ENCODE data around the gene TNFRSF8. TPM values are rescaled to one million over a fixed set of nuclear protein-coding genes. Genes with fewer than 3 reads are reported as not detected.
A peak's percentile ranks its signal among the peaks of the same experiment; 100 is the strongest.

Gene TNFRSF8
- total and polyA plus RNA-seq, 9 of the 15 experiments (the other 6 are each of a cell fraction or from before 2014, with no cell fraction given) = 3.5 to 38.4 (median 17.1) TPM

DNA sequence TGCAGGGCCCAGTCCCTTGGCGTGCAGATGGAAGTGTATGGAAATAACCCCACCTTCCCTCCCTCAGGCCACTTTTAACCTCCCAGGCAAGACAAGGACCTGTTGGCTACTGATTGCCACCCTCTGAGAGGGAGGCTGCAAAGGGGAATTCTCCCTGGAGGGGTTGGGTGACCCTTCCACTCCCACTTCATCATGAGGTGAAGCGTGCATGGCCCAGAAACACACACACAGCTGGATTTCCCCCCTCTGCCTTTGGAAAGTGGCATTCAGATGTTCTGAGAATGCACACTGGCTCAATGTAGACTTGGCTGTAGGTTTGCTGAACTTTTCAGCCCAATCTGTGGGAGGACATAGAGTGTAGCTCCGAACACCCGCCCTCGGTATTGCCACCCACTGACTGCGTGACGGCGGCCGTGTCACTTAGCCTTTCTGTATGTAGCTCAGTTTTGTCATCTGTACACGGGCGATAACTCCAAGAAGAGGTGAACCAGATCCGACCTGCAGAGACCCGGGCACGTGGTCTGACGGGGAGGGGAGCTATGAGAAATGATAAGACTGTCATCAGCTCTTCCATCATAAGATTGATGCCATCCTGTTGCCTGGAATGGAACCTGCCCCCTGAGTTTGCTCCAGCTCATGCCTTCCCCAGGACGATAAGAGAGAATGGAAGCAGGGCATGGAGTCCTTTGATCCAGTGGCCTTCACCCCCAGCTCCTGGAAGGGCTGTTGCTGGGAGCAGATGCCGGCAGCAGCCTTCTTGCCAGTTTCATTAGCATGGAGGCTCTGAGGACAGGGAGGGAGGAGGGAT, 24.5 kb upstream of the TNFRSF8 start (continued):
- TF ChIP-seq, protein P1, sequence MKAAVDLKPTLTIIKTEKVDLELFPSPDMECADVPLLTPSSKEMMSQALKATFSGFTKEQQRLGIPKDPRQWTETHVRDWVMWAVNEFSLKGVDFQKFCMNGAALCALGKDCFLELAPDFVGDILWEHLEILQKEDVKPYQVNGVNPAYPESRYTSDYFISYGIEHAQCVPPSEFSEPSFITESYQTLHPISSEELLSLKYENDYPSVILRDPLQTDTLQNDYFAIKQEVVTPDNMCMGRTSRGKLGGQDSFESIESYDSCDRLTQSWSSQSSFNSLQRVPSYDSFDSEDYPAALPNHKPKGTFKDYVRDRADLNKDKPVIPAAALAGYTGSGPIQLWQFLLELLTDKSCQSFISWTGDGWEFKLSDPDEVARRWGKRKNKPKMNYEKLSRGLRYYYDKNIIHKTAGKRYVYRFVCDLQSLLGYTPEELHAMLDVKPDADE (conservative IDR thresholded peaks at IDR 0.05; ENCODE audit: control insufficient read depth, low read depth, low read length) = peak; percentile 62; the same call in 1 of the 2 replicates
- no peak for TF ChIP-seq CEBPB (tag; IDR thresholded peaks at IDR 0.05)
- TF ChIP-seq CTBP1 (IDR thresholded peaks at IDR 0.05; ENCODE audit: borderline replicate concordance) = peak; percentile 92
- TF ChIP-seq MAFG (tag; conservative IDR thresholded peaks at IDR 0.05) = no peak
- TF ChIP-seq, protein P2, sequence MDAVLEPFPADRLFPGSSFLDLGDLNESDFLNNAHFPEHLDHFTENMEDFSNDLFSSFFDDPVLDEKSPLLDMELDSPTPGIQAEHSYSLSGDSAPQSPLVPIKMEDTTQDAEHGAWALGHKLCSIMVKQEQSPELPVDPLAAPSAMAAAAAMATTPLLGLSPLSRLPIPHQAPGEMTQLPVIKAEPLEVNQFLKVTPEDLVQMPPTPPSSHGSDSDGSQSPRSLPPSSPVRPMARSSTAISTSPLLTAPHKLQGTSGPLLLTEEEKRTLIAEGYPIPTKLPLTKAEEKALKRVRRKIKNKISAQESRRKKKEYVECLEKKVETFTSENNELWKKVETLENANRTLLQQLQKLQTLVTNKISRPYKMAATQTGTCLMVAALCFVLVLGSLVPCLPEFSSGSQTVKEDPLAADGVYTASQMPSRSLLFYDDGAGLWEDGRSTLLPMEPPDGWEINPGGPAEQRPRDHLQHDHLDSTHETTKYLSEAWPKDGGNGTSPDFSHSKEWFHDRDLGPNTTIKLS (IDR thresholded peaks at IDR 0.05; ENCODE audit: borderline replicate concordance, low read depth) = peak; percentile 51; the same call in 1 of the 2 replicates
- TF ChIP-seq HLTF (IDR thresholded peaks at IDR 0.05) = no peak
- TF ChIP-seq ZKSCAN3 (CRISPR knock-in tag; IDR thresholded peaks at IDR 0.05) = no peak
- TF ChIP-seq TOE1 (IDR thresholded peaks at IDR 0.05; ENCODE audit: borderline replicate concordance) = peak; percentile 75; the same call in 1 of the 2 replicates
- TF ChIP-seq TOE1 (CRISPR knock-in tag; IDR thresholded peaks at IDR 0.05; ENCODE audit: borderline replicate concordance, low read depth) = no peak; the same call in 1 of the 2 replicates
- TF ChIP-seq TBL1XR1 (IDR thresholded peaks at IDR 0.05; ENCODE audit: low read length in 2 of 2) = peak in 1 of 2 experiments; percentile 80; a peak in 2 of 4 replicates
- TF ChIP-seq POLR2AphosphoS2 (IDR thresholded peaks at IDR 0.05; ENCODE audit: low read length) = no peak
- TF ChIP-seq, protein P3, sequence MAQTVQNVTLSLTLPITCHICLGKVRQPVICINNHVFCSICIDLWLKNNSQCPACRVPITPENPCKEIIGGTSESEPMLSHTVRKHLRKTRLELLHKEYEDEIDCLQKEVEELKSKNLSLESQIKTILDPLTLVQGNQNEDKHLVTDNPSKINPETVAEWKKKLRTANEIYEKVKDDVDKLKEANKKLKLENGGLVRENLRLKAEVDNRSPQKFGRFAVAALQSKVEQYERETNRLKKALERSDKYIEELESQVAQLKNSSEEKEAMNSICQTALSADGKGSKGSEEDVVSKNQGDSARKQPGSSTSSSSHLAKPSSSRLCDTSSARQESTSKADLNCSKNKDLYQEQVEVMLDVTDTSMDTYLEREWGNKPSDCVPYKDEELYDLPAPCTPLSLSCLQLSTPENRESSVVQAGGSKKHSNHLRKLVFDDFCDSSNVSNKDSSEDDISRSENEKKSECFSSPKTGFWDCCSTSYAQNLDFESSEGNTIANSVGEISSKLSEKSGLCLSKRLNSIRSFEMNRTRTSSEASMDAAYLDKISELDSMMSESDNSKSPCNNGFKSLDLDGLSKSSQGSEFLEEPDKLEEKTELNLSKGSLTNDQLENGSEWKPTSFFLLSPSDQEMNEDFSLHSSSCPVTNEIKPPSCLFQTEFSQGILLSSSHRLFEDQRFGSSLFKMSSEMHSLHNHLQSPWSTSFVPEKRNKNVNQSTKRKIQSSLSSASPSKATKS (CRISPR knock-in tag; IDR thresholded peaks at IDR 0.05) = no peak
- peak; percentile 74 for TF ChIP-seq STAT5A (IDR thresholded peaks at IDR 0.05; ENCODE audit: borderline replicate concordance, low read length)
- no peak for TF ChIP-seq ZNF174 (CRISPR knock-in tag; IDR thresholded peaks at IDR 0.05)
- TF ChIP-seq PTBP1 (IDR thresholded peaks at IDR 0.05; ENCODE audit: low read depth, low read length) = no peak
- no peak for TF ChIP-seq ZNF282 (CRISPR knock-in tag; IDR thresholded peaks at IDR 0.05)
- no peak for TF ChIP-seq ZNF778 (CRISPR knock-in tag; IDR thresholded peaks at IDR 0.05)
- TF ChIP-seq HOXB6 (CRISPR knock-in tag; IDR thresholded peaks at IDR 0.05; ENCODE audit: borderline replicate concordance) = no peak; the same call in 1 of the 2 replicates
- peak; percentile 93 for TF ChIP-seq TEAD4 (IDR thresholded peaks at IDR 0.05; ENCODE audit: low read length)
- TF ChIP-seq TEAD4 (CRISPR knock-in tag; IDR thresholded peaks at IDR 0.05; ENCODE audit: borderline replicate concordance) = no peak
- TF ChIP-seq RFX5 (IDR thresholded peaks at IDR 0.05; ENCODE audit: low read depth, low read length) = no peak
- 0 out of 2 replicates have a peak, but pooled peaks have one; percentile 26 for TF ChIP-seq HDGF (IDR thresholded peaks at IDR 0.05)
- peak; percentile 60; the same call in 1 of the 2 replicates for TF ChIP-seq XRCC5 (IDR thresholded peaks at IDR 0.05; ENCODE audit: low read depth, low read length)
- TF ChIP-seq, protein P4, sequence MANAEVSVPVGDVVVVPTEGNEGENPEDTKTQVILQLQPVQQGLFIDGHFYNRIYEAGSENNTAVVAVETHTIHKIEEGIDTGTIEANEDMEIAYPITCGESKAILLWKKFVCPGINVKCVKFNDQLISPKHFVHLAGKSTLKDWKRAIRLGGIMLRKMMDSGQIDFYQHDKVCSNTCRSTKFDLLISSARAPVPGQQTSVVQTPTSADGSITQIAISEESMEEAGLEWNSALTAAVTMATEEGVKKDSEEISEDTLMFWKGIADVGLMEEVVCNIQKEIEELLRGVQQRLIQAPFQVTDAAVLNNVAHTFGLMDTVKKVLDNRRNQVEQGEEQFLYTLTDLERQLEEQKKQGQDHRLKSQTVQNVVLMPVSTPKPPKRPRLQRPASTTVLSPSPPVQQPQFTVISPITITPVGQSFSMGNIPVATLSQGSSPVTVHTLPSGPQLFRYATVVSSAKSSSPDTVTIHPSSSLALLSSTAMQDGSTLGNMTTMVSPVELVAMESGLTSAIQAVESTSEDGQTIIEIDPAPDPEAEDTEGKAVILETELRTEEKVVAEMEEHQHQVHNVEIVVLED (CRISPR knock-in tag; IDR thresholded peaks at IDR 0.05) = no peak
